DMS79 (cell line): ENCODE data around the gene SOX18.

Source experiments
- DNase-seq: peaks from one replicate; lab custom pipeline; 2025; lab: John Stamatoyannopoulos, UW

The SOX18 gene

GRCh38 chr20:64037199-64037497, 12.3 kb downstream of the SOX18 start:
- no peak for DNase-seq

- DNase-seq: no peak
Observed at GRCh38 chr20:64036346-64037198, 12.9 kb downstream of the SOX18 start.

GRCh38 chr20:64035933-64036345, 13.5 kb downstream of the SOX18 start, which contains the start of gene C20orf204:
Gene C20orf204 (plus strand): TSS chr20:64036182. CDS start chr20:64036324, 142 bp downstream.
- no peak for DNase-seq

GRCh38 chr20:64035066-64035932, 14.1 kb downstream of the SOX18 start:
- no peak for DNase-seq

GRCh38 chr20:64033981-64034493, 15.4 kb downstream of the SOX18 start:
- DNase-seq: no peak

- DNase-seq: no peak
Observed at GRCh38 chr20:64032706-64033624, 16.5 kb downstream of the SOX18 start.

GRCh38 chr20:64031822-64032314, 17.6 kb downstream of the SOX18 start:
- no peak for DNase-seq

- no peak for DNase-seq
Observed at GRCh38 chr20:64030371-64031134, 18.9 kb downstream of the SOX18 start.

- DNase-seq: no peak
Observed at GRCh38 chr20:64029293-64030117, 19.9 kb downstream of the SOX18 start.

- no peak for DNase-seq
Observed at GRCh38 chr20:64027981-64028685, 21.3 kb downstream of the SOX18 start.

- DNase-seq: no peak
Observed at GRCh38 chr20:64025826-64026412, 23.5 kb downstream of the SOX18 start.

GRCh38 chr20:64025101-64025825, 24.2 kb downstream of the SOX18 start:
- DNase-seq: no peak

GRCh38 chr20:64024141-64024990, 25.1 kb downstream of the SOX18 start:
- no peak for DNase-seq

- no peak for DNase-seq
Observed at GRCh38 chr20:64023361-64024140, 25.9 kb downstream of the SOX18 start.

GRCh38 chr20:64022671-64023360, 26.6 kb downstream of the SOX18 start:
- DNase-seq: no peak
